Activated gamma-delta T cell treated with anti-CD3 and anti-CD28 coated beads, Interleukin-2, amount 50 U/mL, for 16 hours (primary cell): ENCODE data around the gene SBK2.

Experiments used
- DNase-seq: peaks from one replicate; pipeline ENCODE4 v3.0.0-alpha.2; 2020; ENCODE audit warnings: low read depth

The SBK2 gene

GRCh38 chr19:55554302-55554701, 17.4 kb upstream of the SBK2 start:
- DNase-seq = no peak

DNA sequence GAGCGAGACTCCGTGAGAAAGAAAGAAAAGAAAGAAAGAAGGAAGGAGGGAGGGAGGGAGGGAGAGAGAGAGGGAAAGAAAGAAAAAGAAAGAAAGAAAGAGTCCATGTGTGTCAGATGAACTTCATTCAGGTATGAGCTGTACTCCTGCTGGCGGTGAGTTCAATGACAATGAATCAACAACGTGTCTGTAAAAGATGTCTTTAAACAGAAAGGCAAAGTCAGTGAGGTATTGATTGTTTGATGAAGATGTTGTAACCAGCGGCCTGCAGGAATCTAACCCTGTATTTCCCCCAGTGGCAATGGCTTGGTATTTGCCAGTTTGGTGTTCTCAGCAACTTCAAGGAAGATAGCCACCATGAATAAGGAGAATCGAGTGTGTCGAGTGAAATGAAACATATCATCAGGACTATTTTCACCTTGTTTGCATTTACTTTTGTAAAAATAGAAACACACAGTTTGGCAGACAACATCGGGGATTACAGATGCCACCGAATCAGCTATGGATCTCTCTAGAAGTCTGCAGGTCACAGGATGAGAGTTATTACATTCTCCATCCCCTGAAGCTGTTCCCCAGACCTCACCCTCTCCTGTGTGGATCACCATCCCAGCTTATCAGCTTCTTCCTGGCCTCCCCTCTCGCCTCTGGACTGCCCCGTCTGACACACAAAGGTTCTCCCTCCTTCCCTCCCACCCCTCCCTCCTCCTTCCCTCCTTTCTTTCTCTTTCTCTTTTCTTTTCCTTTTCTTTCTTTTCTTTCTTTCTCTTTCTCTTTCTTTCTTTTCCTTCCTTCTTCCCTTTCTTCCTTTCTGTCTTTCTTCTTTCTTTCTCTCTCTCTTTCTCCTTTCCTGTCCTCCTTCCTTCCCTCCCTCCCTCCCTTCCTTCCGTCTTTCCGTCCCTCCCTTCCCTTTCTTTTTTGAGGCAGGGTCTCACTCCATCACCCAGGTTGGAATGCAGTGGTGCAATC, 16.6 kb upstream of the SBK2 start:
- DNase-seq = no peak

- no peak for DNase-seq
These were observed 15.7 kb upstream of the SBK2 start for GRCh38 chr19:55552620-55553019.

DNA sequence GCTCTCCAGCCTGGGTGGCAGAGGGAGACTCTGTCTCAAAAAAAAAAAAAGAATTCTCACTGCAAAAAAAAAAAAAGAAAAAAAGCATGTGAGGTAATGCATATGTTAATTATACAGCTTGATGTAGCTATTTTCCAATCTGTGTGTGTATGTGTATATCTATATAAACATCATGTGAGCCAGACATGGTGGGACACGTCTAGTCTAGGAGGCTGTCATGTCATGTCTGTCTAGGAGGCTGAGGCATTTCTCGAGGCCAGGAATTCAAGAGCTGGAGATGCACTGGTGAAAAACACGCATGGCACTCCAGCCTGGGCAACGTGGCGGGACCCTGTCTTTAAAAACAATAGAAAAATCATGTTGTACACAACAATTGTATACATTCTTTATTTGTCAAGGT, 15.3 kb upstream of the SBK2 start:
- no peak for DNase-seq

GRCh38 chr19:55550321-55550650, 13.4 kb upstream of the SBK2 start:
- no peak for DNase-seq

DNA sequence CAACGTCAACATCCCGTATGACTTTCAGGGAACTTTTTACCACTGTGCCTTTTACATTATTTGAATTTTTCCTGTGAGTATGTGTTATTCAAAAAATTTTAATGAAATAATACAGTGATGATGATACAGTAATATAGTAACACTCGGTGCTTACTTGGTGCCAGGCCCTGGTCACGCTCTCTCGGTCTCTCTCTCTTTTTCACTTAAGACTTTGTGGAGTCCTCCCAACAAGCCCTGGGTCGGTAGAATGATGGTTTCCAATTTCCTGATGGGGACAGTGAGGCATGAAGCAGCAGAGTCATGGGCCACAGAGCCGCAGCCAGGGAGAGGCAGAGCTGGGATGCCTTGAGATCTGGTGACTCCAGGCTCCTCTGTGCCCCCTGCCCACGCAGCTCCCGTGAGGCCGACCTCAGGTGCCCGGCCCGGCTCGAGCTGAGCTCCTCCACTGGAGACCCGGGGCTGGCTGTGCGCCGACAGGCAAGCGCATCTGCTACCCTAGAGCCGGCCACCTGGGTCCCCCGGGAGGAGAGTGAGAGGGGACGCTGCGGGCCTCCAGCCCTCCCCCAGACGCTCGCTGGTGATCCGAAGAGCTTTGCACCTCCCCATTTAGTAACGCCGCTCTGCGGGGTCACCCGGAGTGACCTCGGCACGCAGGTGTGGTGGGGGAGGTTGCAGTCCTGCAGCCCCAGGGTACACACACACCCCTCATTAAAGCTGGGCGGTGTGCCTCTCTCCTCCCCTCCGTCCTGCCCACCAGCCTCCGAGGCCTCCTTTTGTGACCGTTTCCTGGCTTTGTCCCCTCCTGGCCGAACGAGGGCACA, 12.8 kb upstream of the SBK2 start:
- no peak for DNase-seq

DNA sequence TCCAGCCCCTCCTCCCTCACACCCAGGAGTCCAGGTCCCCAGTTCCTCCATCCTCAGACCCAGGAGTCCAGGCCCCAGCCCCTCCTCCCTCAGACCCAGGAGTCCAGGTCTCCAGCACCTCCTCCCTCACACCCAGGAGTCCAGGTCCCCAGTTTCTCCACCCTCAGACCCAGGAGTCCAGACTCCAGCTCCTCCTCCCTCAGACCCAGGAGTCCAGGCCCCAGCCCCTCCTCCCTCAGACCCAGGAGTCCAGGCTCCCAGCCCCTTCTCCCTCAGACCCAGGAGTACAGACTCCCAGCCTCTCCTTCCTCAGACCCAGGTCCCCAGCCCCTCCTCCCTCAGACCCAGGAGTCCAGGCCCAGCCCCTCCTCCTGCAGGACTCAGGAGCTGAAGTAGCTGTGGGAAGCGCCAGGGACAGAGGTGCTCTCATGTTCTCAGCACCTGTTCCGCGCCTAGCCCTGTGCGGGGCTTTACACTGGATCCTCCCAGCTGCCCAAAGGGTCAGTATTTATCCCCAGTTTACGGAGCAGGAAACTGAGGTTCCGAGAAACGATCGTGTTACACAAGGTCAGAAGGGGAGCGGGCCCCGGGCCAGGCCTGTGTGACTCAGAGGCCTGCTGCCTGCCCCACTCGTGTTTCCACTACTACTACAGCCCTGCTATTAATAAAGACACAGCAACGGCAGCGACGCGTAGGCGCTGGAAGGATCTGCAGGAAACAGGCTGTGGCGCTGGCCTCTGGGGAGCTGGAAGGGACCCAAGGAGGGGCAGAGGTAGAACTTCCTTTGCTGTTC, 10.1 kb upstream of the SBK2 start:
- DNase-seq = no peak

- DNase-seq = no peak
These were observed 9.1 kb upstream of the SBK2 start for GRCh38 chr19:55546011-55546410.

DNA sequence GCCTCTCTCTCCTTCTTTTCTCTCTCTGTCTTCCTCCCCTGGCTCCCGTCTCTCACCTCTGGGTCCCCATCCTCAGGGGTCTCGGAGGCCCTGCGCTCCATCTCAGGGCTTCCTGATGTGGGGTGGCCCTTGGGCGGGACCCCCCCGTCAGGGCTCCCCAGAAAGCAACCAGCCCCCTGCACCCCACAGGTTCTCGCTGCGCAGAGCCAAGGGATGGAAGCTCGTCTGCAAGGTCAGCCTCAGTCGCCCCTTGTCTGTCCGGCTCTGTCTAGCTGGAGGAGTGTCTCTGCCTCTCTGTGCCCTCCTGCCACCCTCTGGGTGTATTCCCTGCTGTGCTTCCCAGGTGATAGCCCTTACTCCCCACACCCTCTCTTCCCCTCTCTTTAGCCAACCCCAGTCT, 8.5 kb upstream of the SBK2 start, which contains the start of gene SBK3:
Gene SBK3 (minus strand): TSS at position 101 of the 400 bp plus-strand sequence. CDS start 0 bp downstream, at position 101.
- DNase-seq = no peak

DNA sequence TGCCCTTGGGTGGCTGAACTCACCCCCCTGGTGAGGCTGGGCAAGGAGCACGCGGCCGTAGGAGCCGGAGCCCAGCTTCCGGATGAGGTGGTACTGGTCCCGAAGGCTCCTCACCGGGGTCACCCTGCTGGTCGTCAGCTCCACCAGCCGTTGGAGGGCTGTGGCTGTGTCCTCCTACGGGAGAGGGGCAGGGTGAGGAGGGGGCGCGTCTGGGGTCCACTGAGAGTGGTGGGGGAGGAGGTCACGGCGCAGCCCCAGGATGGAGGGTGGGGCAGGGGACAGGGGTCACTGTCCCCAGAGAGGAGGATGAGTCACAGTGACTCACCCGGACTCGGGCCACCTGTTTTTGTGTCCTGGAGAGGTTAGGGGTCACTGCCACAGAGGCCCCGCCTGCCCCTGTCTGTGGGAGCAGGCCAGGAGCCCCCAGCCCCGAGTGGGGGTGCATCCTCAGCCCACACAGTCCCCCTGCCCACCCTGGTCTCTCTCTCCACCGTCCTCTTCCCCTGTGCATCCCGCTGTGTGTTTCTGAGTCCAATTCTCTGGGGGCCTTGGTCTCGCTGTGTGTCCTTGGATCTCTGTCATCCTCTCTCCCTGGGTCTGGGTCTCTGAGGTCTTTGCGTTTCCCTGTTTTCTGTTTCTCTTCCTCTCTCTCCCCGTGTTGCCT, 8.0 kb upstream of the SBK2 start:
- DNase-seq = no peak

- DNase-seq = no peak
These were observed 7.1 kb upstream of the SBK2 start for GRCh38 chr19:55544014-55544413.

DNA sequence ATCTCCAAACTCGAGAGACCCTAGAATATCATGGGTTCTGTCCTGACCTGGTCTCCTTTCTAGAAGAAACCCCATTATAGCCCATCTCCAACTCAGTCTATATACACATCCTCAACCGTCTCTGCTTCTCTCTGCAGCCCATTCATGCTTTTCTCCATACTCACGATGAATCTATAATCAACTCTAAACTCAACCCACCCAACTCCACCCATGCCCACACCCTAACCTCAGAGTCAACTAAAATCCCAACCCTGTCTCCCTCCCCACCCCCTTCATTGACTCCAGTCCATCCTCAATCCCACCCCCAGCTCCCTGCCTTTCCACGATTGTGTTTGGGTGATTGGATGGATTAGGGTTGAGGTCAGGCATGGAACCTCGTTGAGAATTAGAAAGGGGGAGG, 6.6 kb upstream of the SBK2 start:
- DNase-seq = no peak

DNA sequence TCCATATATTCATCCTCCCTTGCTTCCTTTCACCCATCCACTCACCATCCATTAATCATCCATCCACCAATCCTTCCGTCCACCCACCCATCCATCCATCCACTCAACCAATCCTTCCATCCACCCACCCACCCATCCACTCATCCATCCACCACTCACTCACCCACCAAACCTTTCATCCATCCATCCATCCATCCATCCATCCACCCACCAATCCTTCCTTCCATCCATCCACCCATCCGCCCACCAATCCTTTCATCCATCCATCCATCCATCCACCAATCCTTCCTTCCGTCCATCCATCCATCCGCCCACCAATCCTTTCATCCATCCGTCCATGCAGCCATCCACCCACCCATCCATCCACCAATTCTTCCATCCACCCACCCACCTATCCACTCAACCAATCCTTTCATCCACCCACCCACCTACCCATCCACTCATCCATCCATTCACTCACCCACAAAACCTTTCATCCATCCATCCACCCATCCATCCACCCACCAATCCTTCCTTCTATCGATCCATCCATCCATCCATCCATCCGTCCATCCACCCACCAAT, 5.4 kb upstream of the SBK2 start:
- no peak for DNase-seq

DNA sequence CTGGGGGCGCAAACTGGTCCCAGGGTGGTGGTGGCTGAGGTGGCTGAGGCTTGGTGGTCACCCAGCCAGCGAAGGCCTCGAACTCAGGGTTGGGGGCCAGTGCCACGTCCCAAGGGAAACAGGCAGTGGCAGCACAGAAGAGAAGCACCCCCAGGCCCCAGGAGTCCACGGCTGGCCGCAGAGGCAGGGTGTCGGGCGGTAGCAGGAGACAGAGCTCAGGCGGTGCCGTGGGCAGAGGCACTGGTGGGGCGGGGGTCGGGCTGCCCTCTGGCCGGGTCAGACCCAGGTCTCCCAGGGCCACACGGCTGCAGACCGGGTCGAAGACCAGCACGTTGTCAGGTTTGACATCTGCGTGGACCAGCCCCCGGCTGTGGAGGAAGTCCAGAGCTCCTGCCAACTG, 4.2 kb upstream of the SBK2 start:
- no peak for DNase-seq

DNA sequence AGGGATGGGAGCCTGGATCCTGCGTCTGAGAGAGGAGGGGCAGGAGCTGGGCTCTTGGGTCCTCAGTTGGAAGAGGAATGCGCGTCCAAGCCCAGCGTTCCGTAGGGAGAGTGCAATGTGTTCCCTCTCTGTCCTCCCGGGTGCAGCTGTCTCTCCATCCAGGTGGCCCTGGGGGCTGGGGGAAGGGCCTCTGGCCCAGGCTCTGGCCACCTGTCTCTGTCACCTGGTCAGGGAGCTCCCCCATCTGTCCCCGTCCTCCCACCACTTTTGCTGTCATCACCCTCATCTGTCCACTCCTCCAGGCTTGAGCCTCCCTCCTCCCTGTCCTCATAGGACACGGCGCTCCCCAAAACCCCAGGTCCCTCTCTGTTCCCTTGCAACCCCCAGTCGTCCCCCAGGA, 3.7 kb upstream of the SBK2 start:
- no peak for DNase-seq

GRCh38 chr19:55539090-55539984, 2.4 kb upstream of the SBK2 start:
- no peak for DNase-seq

GRCh38 chr19:55538132-55538531, 1.2 kb upstream of the SBK2 start:
- DNase-seq = no peak

GRCh38 chr19:55537741-55538111, 793 bp upstream of the SBK2 start:
- DNase-seq = no peak

GRCh38 chr19:55536366-55536765, 567 bp downstream of the SBK2 start:
- no peak for DNase-seq

GRCh38 chr19:55535965-55536350, 975 bp downstream of the SBK2 start:
- no peak for DNase-seq
